Activated T-cell treated with anti-CD3 and anti-CD28 coated beads, Interleukin-2, amount 50 U/mL, for 1 hour (primary cell): Measurements from ENCODE around the gene GCM1.

ENCODE experiments used
- DNase-seq: peaks from one replicate; pipeline ENCODE4 v3.0.0-alpha.2; 2020

The GCM1 gene

GRCh38 chr6:53144802-53145201 is 3.8 kb downstream of the GCM1 start:
- no peak for DNase-seq

- DNase-seq: no peak
Measured at GRCh38 chr6:53143710-53144109, 4.9 kb downstream of the GCM1 start.

- DNase-seq: no peak
Measured at GRCh38 chr6:53142810-53143209, 5.8 kb downstream of the GCM1 start.

- no peak for DNase-seq
Measured at GRCh38 chr6:53139841-53140413, 8.7 kb downstream of the GCM1 start.

GRCh38 chr6:53136000-53136609 is 12.5 kb downstream of the GCM1 start:
- no peak for DNase-seq

GRCh38 chr6:53134601-53135235 is 13.9 kb downstream of the GCM1 start:
- DNase-seq: no peak

- DNase-seq: no peak
Measured at GRCh38 chr6:53133961-53134360, 14.7 kb downstream of the GCM1 start.

GRCh38 chr6:53130569-53131290 is 17.9 kb downstream of the GCM1 start:
- DNase-seq: no peak

GRCh38 chr6:53128842-53129241 is 19.8 kb downstream of the GCM1 start:
- DNase-seq: no peak

- no peak for DNase-seq
Measured at GRCh38 chr6:53125276-53125675, 23.4 kb downstream of the GCM1 start.

GRCh38 chr6:53124131-53124800 is 24.4 kb downstream of the GCM1 start:
- DNase-seq: no peak

- DNase-seq: no peak
Measured at GRCh38 chr6:53119772-53120409, 28.8 kb downstream of the GCM1 start.

GRCh38 chr6:53119349-53119748 is 29.3 kb downstream of the GCM1 start:
- no peak for DNase-seq

GRCh38 chr6:53115741-53116140 is 32.9 kb downstream of the GCM1 start:
- DNase-seq: no peak

- DNase-seq: no peak
Measured at GRCh38 chr6:53115113-53115512, 33.5 kb downstream of the GCM1 start.

- no peak for DNase-seq
Measured at GRCh38 chr6:53113742-53114141, 34.9 kb downstream of the GCM1 start.

- DNase-seq: no peak
Measured at GRCh38 chr6:53112871-53113270, 35.8 kb downstream of the GCM1 start.

GRCh38 chr6:53112404-53112803 is 36.2 kb downstream of the GCM1 start:
- DNase-seq: no peak

- DNase-seq: no peak
Measured at GRCh38 chr6:53111865-53112264, 36.8 kb downstream of the GCM1 start.

GRCh38 chr6:53109612-53110011 is 39.0 kb downstream of the GCM1 start:
- DNase-seq: no peak

- no peak for DNase-seq
Measured at GRCh38 chr6:53107091-53107490, 41.5 kb downstream of the GCM1 start.

- no peak for DNase-seq
Measured at GRCh38 chr6:53104916-53105315, 43.7 kb downstream of the GCM1 start.
